HEK293 (cell line): Measurements from ENCODE around the gene LKAAEAR1.

ENCODE experiments used
- CTCF ChIA-PET: fragments of 350-600 bp; formaldehyde crosslinking; extraction: SDS; loops from one replicate; lab custom pipeline; 2021; ENCODE audit warnings: antibody characterized with exemption; lab: Yijun Ruan, JAX
- POLR2A ChIA-PET: fragments of 300-600 bp; formaldehyde crosslinking; extraction: SDS; loops from one replicate; lab custom pipeline; 2020; ENCODE audit warnings: antibody characterized with exemption, inconsistent platforms; lab: Yijun Ruan, JAX
- H3K27ac ChIP-seq: fragments of 200-500 bp; sonication (Bioruptor generic); 2 replicates; pipeline ENCODE4 v1.5.1; 2014; ENCODE audit warnings: low read depth, low read length, control low read depth, inconsistent platforms; ENCODE audit errors: extremely low read depth
- H3K36me3 ChIP-seq, 2 experiments: fragments of 200-500 bp in 1 of 2; sonication (Bioruptor generic) in 1 of 2; 1 replicate in 1 of 2; 2 replicates in 1 of 2; pipeline ENCODE4 v1.5.1; 2014 to 2017; ENCODE audit warnings: inconsistent platforms in 2 of 2, low read length in 2 of 2; ENCODE audit not compliant: control insufficient read depth in 2 of 2, insufficient read depth in 1 of 2
- H3K4me1 ChIP-seq: fragments of 200-500 bp; sonication (Bioruptor generic); 2 replicates; pipeline ENCODE4 v1.5.1; 2014; ENCODE audit warnings: mild to moderate bottlenecking, low read length, inconsistent platforms; ENCODE audit not compliant: control insufficient read depth, insufficient read depth
- H3K4me3 ChIP-seq: 2 replicates; pipeline ENCODE4 v1.5.1; 2011; ENCODE audit warnings: low read depth, mild to moderate bottlenecking, control low read depth, low read length, moderate library complexity
- H3K9me3 ChIP-seq: fragments of 200-500 bp; sonication (Bioruptor generic); 2 replicates; pipeline ENCODE4 v1.5.1; 2014; ENCODE audit warnings: low read depth, low read length, inconsistent platforms; ENCODE audit not compliant: control insufficient read depth, insufficient read depth
- BCL11B ChIP-seq: fragments of 450-650 bp; formaldehyde crosslinking; IDR thresholded peaks from 2 replicates; pipeline ENCODE4 v1.5.1; 2016; ENCODE audit warnings: low read depth, missing biosample characterization, missing genetic modification characterization
- GFI1B ChIP-seq: fragments of 450-650 bp; formaldehyde crosslinking; IDR thresholded peaks from 2 replicates; pipeline ENCODE4 v1.5.1; 2016; ENCODE audit warnings: missing biosample characterization, missing genetic modification characterization
- RBAK ChIP-seq: fragments of 450-650 bp; formaldehyde crosslinking; IDR thresholded peaks from 2 replicates; pipeline ENCODE4 v1.5.1; 2016; ENCODE audit warnings: missing biosample characterization, missing genetic modification characterization
- SCRT2 ChIP-seq: fragments of 450-650 bp; formaldehyde crosslinking; IDR thresholded peaks from 2 replicates; pipeline ENCODE4 v1.5.1; 2016; ENCODE audit warnings: missing biosample characterization, missing genetic modification characterization
- WT1 ChIP-seq: fragments of 450-650 bp; formaldehyde crosslinking; IDR thresholded peaks from 2 replicates; pipeline ENCODE4 v1.5.1; 2016; ENCODE audit warnings: missing biosample characterization, missing genetic modification characterization
- ZIC2 ChIP-seq: fragments of 450-650 bp; formaldehyde crosslinking; IDR thresholded peaks from 2 replicates; pipeline ENCODE4 v1.5.1; 2016; ENCODE audit warnings: missing biosample characterization, missing genetic modification characterization
- ZNF138 ChIP-seq: fragments of 450-650 bp; formaldehyde crosslinking; IDR thresholded peaks from 2 replicates; pipeline ENCODE4 v1.5.1; 2016; ENCODE audit warnings: missing biosample characterization, missing genetic modification characterization, borderline replicate concordance
- ZNF146 ChIP-seq: fragments of 450-650 bp; formaldehyde crosslinking; IDR thresholded peaks from 2 replicates; pipeline ENCODE4 v1.5.1; 2016; ENCODE audit warnings: missing biosample characterization, missing genetic modification characterization
- ZNF169 ChIP-seq: fragments of 450-650 bp; formaldehyde crosslinking; IDR thresholded peaks from 2 replicates; pipeline ENCODE4 v1.5.1; 2016; ENCODE audit warnings: missing biosample characterization, missing genetic modification characterization
- ZNF426 ChIP-seq: fragments of 450-650 bp; formaldehyde crosslinking; IDR thresholded peaks from 2 replicates; pipeline ENCODE4 v1.5.1; 2017; ENCODE audit warnings: missing biosample characterization, missing genetic modification characterization, mild to moderate bottlenecking, inconsistent platforms, moderate library complexity
- ZNF514 ChIP-seq: fragments of 450-650 bp; formaldehyde crosslinking; IDR thresholded peaks from 2 replicates; pipeline ENCODE4 v1.5.1; 2016; ENCODE audit warnings: missing biosample characterization, missing genetic modification characterization
- ZNF623 ChIP-seq: fragments of 450-650 bp; formaldehyde crosslinking; IDR thresholded peaks from 2 replicates; pipeline ENCODE4 v1.5.1; 2016; ENCODE audit warnings: missing biosample characterization, missing genetic modification characterization
- ZNF692 ChIP-seq: fragments of 450-650 bp; formaldehyde crosslinking; IDR thresholded peaks from 2 replicates; pipeline ENCODE4 v1.5.1; 2016; ENCODE audit warnings: missing biosample characterization, missing genetic modification characterization
- ZNF777 ChIP-seq: fragments of 450-650 bp; formaldehyde crosslinking; IDR thresholded peaks from 2 replicates; pipeline ENCODE4 v1.5.1; 2017; ENCODE audit warnings: missing biosample characterization, missing genetic modification characterization, borderline replicate concordance
- TF ChIP-seq, protein P1 (sequence below): fragments of 450-650 bp; formaldehyde crosslinking; IDR thresholded peaks from 2 replicates; pipeline ENCODE4 v1.5.1; 2016; ENCODE audit warnings: missing biosample characterization, missing genetic modification characterization, borderline replicate concordance
- TF ChIP-seq, protein P2 (sequence below): fragments of 450-650 bp; formaldehyde crosslinking; IDR thresholded peaks from 2 replicates; pipeline ENCODE4 v1.5.1; 2016; ENCODE audit warnings: missing biosample characterization, missing genetic modification characterization
- TF ChIP-seq, protein P3 (sequence below): fragments of 450-650 bp; formaldehyde crosslinking; conservative IDR thresholded peaks from 2 replicates; pipeline ENCODE4 v1.5.1; 2016; ENCODE audit warnings: low read depth, missing biosample characterization, missing genetic modification characterization

The LKAAEAR1 gene

GRCh38 chr20:64099880-64100565 is 15.8 kb upstream of the LKAAEAR1 start (continued):
- TF ChIP-seq ZNF138 (tag by site-specific recombination), result no peak
- TF ChIP-seq BCL11B (tag by site-specific recombination), result no peak
- TF ChIP-seq, protein P1, sequence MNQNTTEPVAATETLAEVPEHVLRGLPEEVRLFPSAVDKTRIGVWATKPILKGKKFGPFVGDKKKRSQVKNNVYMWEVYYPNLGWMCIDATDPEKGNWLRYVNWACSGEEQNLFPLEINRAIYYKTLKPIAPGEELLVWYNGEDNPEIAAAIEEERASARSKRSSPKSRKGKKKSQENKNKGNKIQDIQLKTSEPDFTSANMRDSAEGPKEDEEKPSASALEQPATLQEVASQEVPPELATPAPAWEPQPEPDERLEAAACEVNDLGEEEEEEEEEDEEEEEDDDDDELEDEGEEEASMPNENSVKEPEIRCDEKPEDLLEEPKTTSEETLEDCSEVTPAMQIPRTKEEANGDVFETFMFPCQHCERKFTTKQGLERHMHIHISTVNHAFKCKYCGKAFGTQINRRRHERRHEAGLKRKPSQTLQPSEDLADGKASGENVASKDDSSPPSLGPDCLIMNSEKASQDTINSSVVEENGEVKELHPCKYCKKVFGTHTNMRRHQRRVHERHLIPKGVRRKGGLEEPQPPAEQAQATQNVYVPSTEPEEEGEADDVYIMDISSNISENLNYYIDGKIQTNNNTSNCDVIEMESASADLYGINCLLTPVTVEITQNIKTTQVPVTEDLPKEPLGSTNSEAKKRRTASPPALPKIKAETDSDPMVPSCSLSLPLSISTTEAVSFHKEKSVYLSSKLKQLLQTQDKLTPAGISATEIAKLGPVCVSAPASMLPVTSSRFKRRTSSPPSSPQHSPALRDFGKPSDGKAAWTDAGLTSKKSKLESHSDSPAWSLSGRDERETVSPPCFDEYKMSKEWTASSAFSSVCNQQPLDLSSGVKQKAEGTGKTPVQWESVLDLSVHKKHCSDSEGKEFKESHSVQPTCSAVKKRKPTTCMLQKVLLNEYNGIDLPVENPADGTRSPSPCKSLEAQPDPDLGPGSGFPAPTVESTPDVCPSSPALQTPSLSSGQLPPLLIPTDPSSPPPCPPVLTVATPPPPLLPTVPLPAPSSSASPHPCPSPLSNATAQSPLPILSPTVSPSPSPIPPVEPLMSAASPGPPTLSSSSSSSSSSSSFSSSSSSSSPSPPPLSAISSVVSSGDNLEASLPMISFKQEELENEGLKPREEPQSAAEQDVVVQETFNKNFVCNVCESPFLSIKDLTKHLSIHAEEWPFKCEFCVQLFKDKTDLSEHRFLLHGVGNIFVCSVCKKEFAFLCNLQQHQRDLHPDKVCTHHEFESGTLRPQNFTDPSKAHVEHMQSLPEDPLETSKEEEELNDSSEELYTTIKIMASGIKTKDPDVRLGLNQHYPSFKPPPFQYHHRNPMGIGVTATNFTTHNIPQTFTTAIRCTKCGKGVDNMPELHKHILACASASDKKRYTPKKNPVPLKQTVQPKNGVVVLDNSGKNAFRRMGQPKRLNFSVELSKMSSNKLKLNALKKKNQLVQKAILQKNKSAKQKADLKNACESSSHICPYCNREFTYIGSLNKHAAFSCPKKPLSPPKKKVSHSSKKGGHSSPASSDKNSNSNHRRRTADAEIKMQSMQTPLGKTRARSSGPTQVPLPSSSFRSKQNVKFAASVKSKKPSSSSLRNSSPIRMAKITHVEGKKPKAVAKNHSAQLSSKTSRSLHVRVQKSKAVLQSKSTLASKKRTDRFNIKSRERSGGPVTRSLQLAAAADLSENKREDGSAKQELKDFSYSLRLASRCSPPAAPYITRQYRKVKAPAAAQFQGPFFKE (tag by site-specific recombination), result no peak
- TF ChIP-seq, protein P2, sequence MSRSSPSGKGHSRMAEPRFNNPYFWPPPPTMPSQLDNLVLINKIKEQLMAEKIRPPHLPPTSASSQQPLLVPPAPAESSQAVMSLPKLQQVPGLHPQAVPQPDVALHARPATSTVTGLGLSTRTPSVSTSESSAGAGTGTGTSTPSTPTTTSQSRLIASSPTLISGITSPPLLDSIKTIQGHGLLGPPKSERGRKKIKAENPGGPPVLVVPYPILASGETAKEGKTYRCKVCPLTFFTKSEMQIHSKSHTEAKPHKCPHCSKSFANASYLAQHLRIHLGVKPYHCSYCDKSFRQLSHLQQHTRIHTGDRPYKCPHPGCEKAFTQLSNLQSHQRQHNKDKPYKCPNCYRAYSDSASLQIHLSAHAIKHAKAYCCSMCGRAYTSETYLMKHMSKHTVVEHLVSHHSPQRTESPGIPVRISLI (tag by site-specific recombination), result no peak
- TF ChIP-seq ZNF514, result no peak
- TF ChIP-seq ZNF426 (tag by site-specific recombination), result no peak
- TF ChIP-seq RBAK (tag by site-specific recombination), result no peak
- TF ChIP-seq ZNF777 (tag by site-specific recombination), result no peak
- TF ChIP-seq SCRT2 (tag by site-specific recombination), result no peak
- TF ChIP-seq WT1, result no peak
- TF ChIP-seq, all 188 proteins: peak for 0

DNA sequence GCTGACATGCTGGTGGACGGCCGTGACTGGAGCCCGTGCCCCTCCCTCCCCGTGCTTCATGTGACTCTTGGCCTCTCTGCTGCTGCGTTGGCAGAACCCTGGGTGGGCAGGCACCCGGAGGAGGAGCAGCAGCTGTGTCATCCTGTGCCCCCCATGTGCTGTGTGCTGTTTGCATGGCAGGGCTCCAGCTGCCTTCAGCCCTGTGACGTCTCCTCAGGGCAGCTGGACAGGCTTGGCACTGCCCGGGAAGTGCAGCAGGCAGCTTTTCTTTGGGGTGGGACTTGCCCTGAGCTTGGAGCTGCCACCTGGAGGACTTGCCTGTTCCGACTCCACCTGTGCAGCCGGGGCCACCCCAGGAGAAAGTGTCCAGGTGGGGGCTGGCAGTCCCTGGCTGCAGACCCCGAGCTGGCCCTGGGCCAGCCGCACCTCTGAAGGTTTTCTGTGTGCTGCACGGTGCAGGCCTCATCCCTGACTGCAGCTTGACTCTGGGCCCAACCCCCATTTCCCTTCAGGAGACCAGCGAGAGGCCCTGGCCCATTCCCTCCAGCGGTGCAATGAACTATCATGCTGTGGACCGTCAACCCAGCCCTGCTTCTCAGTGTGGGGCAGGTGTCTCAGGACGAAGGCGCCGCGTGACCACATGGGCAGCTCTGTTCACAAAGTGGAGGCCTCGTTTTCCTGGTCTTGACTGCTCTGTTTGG is 15.0 kb upstream of the LKAAEAR1 start:
- H3K4me1 ChIP-seq, result no peaks in the 10 kb centered on the region
- TF ChIP-seq ZIC2 (tag by site-specific recombination) (peak; percentile 33; the same call in 1 of the 2 replicates), GFI1B (no peak)
- no peaks in the 10 kb centered on the region for H3K9me3 ChIP-seq
- no peaks in the 10 kb centered on the region for H3K36me3 ChIP-seq
- POLR2A ChIA-PET, result interaction anchor here (1.0 kb wide), 1 partner anchor 19 kb away, joined by 3 read pairs; the partner anchor contains the start of gene OPRL1
- H3K27ac ChIP-seq, result no peak overlapping the region
- no peak overlapping the region for H3K4me3 ChIP-seq
- CTCF ChIA-PET, result interaction anchor here (0.6 to 1.1 kb wide), 3 partner anchors 16 to 42 kb away, joined by 3 to 6 read pairs (median 3); no protein-coding TSS in a partner anchor

GRCh38 chr20:64098471-64099013 is 14.3 kb upstream of the LKAAEAR1 start:
- TF ChIP-seq ZNF146 (tag by site-specific recombination), result no peak
- TF ChIP-seq ZNF692, result no peak
- TF ChIP-seq ZNF623 (tag by site-specific recombination), result no peak
- TF ChIP-seq, protein P3, sequence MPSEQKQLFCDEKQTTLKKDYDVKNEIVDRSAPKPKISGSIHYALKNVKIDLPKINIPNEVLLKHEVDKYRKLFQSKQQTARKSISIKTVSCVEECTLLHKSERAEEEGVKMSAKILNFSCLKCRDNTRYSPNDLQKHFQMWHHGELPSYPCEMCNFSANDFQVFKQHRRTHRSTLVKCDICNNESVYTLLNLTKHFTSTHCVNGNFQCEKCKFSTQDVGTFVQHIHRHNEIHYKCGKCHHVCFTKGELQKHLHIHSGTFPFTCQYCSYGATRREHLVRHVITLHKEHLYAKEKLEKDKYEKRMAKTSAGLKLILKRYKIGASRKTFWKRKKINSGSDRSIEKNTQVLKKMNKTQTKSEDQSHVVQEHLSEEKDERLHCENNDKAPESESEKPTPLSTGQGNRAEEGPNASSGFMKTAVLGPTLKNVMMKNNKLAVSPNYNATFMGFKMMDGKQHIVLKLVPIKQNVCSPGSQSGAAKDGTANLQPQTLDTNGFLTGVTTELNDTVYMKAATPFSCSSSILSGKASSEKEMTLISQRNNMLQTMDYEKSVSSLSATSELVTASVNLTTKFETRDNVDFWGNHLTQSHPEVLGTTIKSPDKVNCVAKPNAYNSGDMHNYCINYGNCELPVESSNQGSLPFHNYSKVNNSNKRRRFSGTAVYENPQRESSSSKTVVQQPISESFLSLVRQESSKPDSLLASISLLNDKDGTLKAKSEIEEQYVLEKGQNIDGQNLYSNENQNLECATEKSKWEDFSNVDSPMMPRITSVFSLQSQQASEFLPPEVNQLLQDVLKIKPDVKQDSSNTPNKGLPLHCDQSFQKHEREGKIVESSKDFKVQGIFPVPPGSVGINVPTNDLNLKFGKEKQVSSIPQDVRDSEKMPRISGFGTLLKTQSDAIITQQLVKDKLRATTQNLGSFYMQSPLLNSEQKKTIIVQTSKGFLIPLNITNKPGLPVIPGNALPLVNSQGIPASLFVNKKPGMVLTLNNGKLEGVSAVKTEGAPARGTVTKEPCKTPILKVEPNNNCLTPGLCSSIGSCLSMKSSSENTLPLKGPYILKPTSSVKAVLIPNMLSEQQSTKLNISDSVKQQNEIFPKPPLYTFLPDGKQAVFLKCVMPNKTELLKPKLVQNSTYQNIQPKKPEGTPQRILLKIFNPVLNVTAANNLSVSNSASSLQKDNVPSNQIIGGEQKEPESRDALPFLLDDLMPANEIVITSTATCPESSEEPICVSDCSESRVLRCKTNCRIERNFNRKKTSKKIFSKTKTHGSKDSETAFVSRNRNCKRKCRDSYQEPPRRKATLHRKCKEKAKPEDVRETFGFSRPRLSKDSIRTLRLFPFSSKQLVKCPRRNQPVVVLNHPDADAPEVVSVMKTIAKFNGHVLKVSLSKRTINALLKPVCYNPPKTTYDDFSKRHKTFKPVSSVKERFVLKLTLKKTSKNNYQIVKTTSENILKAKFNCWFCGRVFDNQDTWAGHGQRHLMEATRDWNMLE (tag by site-specific recombination), result no peak
- no peak for TF ChIP-seq ZNF169 (tag by site-specific recombination)
- Histone ChIP-seq H3K27ac (no peak overlapping the region), H3K36me3 (no peaks in the 10 kb centered on the region), H3K9me3 (no peaks in the 10 kb centered on the region), H3K4me3 (no peak overlapping the region), H3K4me1 (no peaks in the 10 kb centered on the region)
- ChIA-PET CTCF (no interaction called here), POLR2A (interaction anchor here (1.0 kb wide), 1 partner anchor 19 kb away, joined by 3 read pairs; the partner anchor contains the start of gene OPRL1)
